Activated T-helper 9 cell treated with anti-CD3 and anti-CD28 coated beads, Interleukin-2, amount 50 U/mL, for 16 hours (primary cell): ENCODE data around the gene MBP.
A peak's percentile ranks its signal among the peaks of the same experiment; 100 is the strongest.

ENCODE experiments used
- DNase-seq: peaks from one replicate; pipeline ENCODE4 v3.0.0-alpha.2; 2020; ENCODE audit warnings: low read depth

MBP gene

DNA sequence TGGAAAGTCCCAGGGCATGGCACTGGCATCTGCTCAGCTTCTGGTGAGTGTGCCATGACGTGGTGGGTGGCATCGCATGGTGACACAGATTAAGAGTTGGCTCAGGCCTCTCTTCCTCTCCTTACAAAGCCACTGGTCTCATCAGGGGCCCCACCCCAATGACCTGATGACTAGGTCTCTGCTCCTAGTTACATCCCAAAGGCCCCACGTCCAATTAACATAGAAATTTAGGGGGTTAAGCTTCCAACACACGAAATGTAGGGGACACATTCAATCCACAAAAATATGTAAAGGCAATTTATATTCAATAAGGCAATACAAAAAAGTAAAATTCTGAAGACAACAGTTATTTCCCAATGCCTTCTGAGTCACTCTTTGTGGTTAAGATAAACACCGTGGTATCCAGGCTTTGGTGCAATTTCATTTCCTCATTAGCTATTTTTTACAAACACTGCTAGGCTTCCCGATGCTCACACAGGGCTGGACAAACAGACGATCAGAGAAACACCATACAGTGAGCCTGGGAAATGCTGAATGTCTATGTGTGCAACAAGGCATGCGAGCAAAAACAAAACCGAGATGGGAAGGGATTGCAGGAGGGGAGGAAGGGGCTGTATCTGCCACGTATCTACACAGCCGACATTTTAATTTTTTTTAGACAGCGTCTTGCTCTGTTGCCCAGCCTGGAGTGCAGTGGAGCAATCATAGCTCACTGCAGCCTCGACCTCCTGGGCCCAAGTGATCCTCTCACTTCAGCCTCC is 67.2 kb downstream of the MBP start:
- DNase-seq: peak; percentile 46

DNA sequence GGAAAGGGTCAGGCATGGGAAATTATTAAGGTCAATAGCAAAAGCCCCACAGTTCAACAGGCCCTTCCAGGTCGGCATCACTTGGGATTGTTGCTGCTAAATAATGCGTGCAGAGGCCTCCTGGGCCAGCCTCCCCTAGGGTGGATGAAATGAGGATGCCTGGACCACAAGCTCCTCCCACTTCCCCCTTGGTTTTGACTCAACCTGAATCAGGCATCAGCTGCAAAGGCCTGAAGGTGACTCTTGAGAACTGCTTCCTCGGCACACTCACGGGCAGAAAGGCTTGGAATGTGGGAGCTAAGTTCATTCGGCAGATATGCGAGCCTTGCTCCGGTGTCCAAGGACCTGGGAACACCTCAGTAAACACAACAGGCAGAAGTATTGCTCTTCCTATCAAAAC is 69.3 kb downstream of the MBP start:
- DNase-seq: peak; percentile 68

DNA sequence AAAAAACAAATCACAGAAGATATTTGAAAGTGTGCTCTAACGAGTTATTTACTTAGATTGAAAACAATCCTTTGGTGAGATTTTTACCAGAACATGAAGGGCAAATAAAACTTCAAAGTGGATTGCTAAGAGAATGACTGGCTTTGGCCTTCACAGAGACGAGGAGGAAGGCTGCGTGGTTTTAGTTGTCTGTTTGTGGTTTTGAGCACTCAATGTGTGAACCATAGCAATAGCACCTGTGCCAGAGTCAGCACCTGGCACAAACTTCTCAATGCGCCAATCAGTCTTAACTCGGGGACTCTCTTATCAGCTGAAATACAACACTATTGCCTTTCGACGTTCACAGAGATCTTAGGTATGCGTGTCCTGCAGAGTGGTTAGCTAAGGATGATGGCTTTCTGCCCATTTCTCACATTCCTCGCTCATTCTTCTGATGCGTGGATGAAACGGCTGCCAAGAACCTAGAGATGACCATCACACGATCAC is 70.0 kb downstream of the MBP start:
- no peak for DNase-seq

DNA sequence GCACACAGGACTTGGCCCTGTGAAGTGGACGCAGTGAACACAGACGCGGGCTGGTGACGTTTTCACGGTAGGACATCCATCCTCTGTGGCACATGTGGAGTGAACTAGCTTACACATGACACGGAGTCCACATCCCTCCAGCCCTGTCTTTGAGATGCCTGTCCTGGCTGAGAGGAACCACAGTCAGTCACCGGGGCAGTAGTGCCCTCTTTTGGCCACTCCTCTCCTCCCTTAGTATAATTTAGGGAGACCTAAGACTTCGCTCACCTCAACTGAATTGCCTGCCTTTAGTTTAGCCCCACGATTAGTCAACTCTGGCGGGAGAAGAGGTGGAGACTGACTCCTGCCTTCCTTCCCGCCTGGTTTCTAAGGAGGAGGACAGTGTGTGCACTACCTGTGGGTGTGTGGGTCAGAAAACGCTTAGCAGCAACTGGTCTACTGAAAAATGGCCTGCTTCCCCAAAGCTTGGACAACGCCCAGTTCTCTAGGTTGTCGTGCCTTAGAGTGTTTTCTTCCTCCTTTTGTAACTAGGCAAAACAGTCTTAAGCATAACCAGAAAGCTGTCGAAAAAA is 70.6 kb downstream of the MBP start:
- no peak for DNase-seq

DNA sequence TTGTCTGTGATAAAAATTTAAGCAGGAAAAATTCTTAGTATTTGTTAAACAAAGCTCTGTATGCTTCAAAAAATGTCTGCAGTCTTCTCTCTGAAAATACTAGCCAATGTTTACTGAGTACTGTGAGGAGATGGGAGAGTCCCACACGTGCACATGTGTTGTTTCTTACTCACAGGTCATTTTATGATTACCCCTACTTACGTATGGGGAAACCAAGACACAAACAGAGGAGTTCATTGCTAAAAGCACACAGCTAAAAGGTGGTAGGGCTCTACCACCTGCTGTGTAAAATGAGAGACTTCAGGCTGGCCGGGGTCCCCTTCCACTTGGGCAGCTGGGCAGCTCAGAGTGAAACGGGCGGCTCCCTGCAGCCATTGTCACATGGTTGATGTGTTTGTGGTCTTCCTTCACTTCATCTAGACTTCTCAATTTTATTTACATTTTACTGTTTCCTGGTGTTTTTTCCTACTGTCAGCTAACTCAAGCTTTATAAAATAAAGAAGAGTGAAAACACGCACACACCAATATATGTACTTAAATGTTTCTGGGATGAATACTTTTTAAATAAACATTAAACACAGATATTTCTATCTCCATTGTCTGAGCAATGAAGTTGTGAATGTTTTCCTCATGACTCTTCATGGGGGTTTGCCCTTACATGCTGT is 71.2 kb downstream of the MBP start:
- no peak for DNase-seq

DNA sequence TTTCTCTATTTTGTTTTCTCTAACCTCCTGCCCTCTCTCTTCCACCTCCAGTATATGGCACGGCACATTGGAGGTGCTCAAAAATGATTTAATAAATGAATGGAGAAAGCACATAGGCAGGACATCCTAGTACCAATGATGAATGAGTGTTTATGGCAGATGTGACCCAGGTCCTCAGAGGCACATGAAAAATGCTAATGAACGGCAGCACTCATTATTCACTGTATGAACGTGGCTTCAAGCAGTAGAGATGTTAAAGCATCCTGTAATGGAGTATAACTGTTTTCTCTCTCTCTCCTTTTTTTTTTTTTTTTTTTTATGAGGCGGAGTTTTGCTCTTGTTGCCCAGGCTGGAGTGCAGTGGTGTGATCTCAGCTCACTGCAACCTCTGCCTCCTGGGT is 72.4 kb downstream of the MBP start:
- DNase-seq: no peak

DNA sequence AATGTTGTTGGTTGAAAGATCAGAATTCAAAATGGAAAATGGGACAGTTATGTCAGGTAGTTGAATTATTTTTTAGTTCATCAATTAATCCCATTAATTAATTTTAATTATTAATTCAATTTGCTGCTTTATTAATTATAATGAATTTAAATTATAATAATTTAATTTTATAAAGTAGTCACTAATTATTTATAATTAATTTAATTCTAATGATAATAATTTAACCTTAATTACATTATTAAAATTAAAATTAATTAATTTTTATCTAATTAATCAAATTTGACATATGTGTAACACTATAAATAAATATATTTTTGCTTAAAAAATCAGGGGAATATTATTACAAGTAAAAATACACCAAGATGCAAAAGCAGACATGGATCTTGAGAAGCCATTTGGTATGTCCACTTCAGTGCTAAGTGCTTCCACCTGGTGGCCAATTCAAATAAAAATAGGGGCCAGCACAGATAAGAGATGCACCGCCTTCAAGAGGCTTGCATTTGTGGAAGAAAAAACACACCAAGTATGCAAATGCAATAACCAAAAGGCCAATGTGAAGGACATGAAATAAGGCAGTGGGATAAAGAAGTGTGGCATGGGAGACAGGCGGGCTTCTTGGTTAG is 73.2 kb downstream of the MBP start:
- DNase-seq: no peak

DNA sequence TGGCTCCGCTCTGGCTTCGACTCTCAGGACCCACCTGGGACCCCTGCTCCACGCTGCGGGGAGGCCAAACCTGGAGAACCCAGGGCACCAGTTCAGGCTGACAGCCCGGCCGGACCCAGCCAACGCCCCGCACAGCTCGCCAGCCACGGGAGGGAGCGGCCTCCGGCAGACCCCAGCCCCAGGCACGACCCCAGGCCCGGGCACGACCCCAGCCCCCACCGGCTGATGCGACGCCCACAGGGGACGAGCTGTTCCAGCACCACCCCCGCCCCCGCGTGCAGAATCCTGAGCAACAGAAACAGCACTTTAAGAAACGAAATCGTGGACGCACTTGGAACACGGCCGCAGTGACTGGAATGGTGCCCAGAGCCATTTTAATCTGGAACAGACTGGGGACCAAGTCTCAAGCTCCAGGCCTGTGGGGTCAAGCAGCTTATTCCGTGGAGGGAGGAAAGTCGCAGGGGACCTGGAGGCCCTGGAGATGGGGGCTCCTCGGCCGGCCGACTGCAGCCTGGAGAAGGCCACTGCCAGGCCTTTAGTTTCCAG is 74.2 kb downstream of the MBP start:
- DNase-seq: no peak

DNA sequence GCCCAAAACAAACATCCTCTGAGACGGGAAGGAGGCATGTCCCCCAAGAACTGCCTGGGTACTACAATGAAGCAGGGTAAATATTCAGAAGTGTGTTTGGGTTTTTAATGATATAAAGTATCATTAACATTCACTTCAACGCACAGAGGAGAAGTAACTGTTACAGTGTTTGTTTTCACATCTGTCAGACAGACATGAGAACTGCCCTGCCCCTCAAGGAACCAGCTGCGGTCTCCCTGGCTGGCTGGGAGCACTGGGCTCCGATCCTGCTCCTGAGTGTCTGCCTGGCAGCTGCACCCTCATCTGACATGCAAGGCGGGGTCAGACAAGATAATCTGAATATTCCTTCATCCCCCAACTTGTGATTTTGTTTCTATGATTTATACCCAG is 75.6 kb downstream of the MBP start:
- no peak for DNase-seq

DNA sequence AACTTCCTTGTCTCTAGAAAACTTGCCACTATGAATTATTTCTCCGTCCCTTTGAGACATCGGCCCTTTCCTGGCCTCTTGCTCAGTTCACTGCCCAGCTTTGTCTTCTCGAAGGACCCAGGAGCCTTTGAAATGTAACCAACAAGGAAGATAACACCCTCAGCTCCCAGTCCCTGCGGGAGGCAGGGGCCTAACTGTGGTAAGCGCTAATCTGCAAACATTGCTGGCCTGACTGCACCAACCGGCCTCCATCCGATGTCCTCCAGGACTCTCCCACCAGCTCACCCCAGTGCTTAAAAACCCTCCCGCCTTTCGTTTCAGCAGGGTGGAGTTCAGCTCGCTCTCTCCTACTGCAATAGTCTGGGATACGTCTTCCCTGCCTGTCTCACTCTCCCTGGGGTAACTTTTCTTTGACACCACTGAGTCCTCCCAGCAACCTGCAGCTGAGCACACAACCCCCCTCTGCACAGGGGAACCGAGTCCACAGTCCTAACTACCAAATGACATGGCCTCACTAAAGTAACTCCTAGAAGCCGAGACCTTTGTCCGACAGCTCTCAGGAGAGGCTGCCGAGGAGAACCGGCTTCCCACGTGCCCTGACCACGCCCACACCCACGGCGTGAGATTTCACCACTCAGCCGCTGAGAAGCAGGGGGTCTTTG is 76.1 kb downstream of the MBP start:
- no peak for DNase-seq

DNA sequence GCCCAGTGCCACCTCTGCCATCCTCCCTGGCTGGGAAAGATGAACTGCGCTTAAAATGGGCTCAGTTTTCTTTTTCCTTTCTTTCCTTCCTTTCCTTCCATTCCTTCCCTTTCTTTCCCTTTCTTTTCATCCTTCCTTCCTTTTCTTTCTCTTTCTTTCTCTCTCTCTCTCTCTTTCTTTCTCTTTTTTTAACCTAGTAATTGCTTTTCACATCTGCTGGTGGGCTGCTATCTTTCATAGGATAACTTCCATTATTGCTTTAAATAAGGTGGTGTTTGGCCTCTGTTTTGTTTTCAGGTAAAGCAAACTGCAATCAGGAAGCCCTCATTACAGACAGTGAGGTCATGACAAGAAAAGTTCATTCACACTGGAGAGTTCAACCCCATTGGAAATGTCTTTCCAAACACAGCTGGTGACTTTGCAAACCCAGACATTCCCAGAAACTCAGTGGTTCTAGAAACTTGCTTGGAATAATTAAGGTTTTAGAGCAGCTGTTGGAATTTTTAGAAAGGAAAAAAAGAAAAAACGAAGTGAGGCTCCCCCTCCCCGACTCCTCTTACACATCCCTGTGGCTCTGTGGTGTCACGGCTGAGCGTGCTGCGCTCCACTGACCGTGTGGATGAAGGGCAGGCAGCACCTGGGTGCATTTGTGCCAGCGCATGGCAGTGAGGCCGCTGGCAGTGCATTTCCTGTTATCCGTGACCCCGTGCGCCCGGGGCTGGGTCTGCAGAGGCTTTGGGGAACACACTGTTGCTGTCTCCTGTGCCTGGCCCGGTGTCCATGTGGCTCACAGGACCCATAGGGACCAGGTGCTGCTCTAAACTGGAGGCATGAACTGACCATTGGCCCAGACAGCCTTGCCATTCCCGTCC is 76.9 kb downstream of the MBP start:
- no peak for DNase-seq

DNA sequence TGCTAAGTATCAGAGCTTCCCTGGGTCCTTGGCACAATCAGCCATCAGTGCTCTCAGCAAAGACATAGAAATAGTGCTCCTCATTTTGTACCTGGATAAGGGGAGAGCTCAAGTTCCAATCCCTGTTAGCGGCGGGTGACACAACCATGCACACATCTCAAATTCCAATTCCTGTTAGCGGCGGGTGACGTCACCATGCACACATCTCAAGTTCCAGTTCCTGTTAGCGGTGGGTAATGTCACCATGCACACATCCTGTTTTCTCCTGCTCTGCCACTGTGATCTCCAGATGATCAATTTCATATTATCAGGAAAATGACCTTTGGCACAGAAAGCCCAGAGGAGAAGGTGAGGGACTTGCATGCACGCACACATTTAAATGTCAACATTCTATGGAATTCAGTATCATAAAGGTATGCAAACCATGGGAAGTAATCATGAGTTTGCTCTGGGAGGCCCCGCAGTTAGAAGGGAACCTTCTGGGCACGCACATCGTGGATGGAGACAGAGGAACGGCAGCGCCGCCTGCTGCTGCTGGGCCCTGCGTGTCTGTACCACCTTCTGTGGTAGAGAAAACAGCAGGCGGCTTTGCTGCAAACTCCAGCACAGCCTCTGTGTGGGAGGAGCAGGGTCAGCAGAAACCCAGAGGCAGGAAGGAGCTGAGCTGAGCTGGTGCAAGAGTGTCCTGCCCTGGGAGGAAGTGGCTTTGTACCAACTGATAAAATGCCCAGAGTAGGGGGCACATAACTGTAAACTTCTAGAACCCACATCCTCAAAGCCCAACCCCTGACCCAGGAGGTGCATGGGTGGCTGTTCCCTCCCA is 77.8 kb downstream of the MBP start:
- peak; percentile 56 for DNase-seq

DNA sequence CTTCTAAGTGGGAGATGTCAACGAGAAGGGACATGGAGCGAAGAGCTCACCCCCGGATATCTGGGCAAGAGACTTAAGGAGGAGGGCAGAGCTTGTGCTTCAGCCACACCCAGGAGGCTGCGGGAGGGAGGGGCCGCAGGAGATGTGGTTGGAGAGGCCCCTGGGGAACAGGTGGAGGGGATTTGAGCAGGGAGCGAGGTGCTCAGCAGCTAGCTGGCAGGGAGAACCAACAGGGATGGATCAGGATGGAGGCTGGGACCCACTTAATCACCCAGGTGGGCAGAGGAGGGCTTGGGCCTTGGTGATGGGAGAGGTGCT is 78.3 kb downstream of the MBP start:
- no peak for DNase-seq

DNA sequence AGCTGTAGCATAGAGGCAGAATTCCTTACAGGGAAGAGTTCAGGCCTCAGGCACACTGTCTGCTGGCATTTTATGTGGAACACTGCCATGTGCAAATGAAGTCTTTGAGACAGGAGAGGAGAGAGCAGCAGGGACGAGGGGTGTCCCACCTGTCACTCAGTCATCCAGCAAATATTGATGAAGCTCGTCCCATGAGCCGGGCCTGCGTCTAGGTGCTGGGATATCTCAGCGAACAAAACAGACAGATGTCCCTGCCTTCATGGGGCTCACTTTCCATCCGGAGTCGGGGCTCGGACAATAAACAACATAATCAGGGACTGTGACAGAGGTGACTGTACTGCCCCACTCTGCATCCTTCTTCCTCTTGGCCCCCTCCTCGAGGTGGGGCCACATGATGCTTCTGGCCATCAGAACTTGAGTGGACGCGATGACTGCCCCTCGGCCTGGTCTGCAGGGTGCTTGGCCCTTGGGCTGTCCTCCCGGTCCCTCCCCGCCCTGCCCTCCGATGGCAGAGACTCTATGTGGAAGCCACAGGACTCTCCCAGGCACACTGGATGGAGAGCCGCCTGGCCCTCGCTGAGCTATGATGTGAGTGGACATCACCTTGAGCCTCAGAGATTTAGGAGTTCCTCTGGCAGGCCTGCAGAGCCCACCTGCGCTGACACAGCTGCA is 78.8 kb downstream of the MBP start:
- no peak for DNase-seq

DNA sequence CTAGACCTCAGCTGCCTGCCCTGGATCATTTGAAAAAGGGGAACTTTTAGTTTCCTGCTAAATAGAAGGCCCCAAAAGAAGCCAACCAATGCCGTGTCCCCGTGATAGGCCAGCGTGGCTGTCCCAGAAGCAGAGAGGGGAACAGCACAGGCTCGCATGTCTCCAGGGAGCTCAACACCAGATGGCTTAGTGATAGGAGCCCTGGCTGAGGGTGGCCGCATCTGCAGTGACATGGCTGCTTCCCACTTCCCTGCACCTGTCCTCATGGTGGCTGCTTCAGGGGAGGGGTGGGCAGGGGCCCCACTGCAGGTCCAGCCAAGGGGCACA is 79.6 kb downstream of the MBP start:
- no peak for DNase-seq

DNA sequence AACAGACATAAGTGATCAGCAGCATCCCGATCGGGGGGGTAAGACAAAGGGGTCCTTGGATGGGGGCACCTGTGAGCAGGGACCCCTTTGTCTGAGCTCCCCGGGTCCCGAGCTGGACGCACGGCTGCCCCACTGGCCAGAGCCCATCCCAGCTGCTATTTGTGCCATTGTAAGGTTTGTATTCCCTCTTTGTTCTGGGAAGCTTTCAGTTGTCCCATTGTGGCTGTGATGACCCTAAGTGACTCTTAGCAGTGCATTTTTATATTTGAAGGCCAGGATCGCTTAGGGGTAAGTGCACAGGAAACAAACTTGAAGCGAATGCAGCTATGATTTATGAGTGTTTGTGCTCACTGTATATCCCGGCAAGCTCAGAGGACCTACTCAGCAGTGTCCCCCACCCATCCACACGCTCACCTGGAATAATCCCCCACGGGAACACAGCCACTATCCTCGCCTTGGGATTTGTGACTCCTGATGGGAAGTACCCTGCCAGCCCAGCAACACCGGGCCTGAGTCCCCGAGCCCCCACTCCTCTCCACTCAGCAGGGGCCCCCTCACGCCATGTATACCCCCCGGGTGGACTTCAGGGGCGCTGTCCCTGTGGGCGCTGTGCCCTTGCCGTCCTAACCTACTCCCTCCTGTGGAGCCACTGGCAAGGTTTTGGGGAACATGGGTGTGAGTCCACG is 80.1 kb downstream of the MBP start:
- no peak for DNase-seq

DNA sequence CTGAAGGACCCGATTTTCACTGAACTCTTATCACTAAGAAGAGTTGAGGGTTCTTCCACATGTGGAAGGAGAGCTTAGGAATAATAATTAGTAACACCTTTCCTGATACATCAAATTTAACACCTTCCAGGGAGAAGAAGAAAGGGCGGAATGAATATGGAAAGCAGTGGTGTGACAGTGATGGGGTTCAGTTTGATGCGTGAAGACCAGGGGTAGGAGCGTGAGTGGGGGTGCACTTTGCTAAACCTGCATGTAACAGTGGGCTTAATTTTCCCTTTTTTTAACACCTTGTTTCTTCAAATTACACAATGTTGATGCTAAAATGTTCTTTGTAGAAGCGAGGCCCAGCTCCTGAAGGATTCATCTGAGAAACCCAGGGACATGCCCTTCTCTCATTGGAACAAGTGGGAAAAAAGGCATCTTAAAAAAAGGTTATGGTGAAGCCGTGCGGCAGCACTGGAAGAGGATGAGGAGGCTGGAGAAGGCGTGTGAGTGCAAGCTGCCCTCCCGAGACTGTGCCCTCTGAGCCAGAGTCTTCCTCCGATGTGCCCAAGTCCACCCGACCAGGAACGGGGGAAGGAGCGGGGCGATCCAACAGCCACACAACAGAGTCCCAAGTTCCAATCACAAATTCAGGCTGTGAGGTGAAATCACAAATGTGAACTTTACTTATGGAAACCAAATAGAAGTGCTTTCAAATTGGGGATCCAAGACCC is 80.8 kb downstream of the MBP start:
- no peak for DNase-seq

DNA sequence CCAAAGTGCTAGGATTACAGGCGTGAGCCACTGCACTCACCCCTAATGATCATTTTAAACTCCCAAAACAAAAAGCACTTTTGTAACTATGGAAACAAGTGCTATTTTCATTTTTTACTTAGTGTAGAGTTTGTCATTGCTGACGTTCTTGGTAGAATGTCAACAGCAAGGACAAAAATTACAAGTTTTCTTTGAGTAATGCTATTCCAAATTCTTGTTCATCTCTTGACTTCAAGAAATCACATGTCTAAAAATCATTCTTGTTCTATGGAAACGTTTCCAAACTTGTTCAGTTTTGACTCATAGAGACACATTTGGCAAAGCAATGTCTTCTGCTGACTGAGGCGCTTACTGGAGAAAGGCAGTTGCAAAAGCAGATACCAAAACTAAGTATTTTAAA is 82.6 kb downstream of the MBP start:
- no peak for DNase-seq
